AG04449 (cell line): ENCODE measurements around the gene FXYD3.

Experiments
- CTCF ChIA-PET: fragments of 350-600 bp; formaldehyde crosslinking; extraction: SDS; loops from one replicate; lab custom pipeline; 2021; ENCODE audit warnings: antibody characterized with exemption; lab: Yijun Ruan, JAX
- POLR2A ChIA-PET: fragments of 400-600, 350-600 bp; formaldehyde crosslinking; extraction: SDS; loops from one replicate; lab custom pipeline; 2020; ENCODE audit warnings: antibody characterized with exemption, inconsistent platforms; lab: Yijun Ruan, JAX
- DNase-seq: peaks from one replicate; pipeline ENCODE4 v3.0.0-alpha.2; 2010; ENCODE audit warnings: low read depth, low spot score
- H3K4me3 ChIP-seq: 2 replicates; pipeline ENCODE4 v1.5.1; 2011; ENCODE audit warnings: low read depth, mild to moderate bottlenecking, control low read depth, low read length
- CTCF ChIP-seq: IDR thresholded peaks from one replicate; pipeline ENCODE4 v1.5.1; 2011; ENCODE audit warnings: mild to moderate bottlenecking, moderate library complexity, low read length, control low read depth, inconsistent platforms; ENCODE audit not compliant: insufficient read depth; ENCODE audit errors: missing control alignments

The FXYD3 gene

GRCh38 chr19:35136977-35137702, 21.5 kb downstream of the FXYD3 start:
- TF ChIP-seq CTCF, result no peak
- DNase-seq, result no peak
- CTCF ChIA-PET, result interaction anchor here (0.9 to 10.0 kb wide), 15 partner anchors 10 to 164 kb away, joined by 3 to 245 read pairs (median 22); partner anchors contain the start of genes FXYD3, FXYD5 and HPN
- POLR2A ChIA-PET, result no interaction called here
- no peak overlapping the region for H3K4me3 ChIP-seq

- DNase-seq, result no peak
- CTCF ChIA-PET, result interaction anchor here (1.3 to 10.0 kb wide), 5 partner anchors 14 to 166 kb away, joined by 5 to 245 read pairs (median 78); partner anchors contain the start of genes FXYD3 and HPN
- no peak within 1 kb of the TSS for H3K4me3 ChIP-seq
- POLR2A ChIA-PET, result no interaction called here
- TF ChIP-seq CTCF, result no peak
Observed at GRCh38 chr19:35138305-35138892, 22.8 kb downstream of the FXYD3 start, which contains the start of gene FXYD1. Gene FXYD1 (plus strand): TSS chr19:35138824. CDS start chr19:35140080, 1,256 bp downstream.

- DNase-seq, result no peak
- POLR2A ChIA-PET, result interaction anchor here (1.0 kb wide), 1 partner anchor 74 kb away, joined by 3 read pairs; no protein-coding TSS in a partner anchor
- no peak overlapping the region for H3K4me3 ChIP-seq
- no peak for TF ChIP-seq CTCF
- CTCF ChIA-PET, result interaction anchor here (0.6 to 10.0 kb wide), 9 partner anchors 9 to 96 kb away, joined by 3 to 245 read pairs (median 16); partner anchors contain the start of gene FXYD5
Observed at GRCh38 chr19:35140207-35140961, 24.8 kb downstream of the FXYD3 start.

- CTCF ChIA-PET, result interaction anchor here (0.6 to 10.0 kb wide), 29 partner anchors 8 to 178 kb away, joined by 3 to 245 read pairs (median 4); partner anchors contain the start of genes FXYD3, FXYD5, GRAMD1A and USF2
- peak; percentile 14 for DNase-seq
- POLR2A ChIA-PET, result interaction anchor here (0.9 to 1.9 kb wide), 3 partner anchors 13 to 75 kb away, joined by 3 to 10 read pairs (median 3); partner anchors contain the start of gene FXYD5
- H3K4me3 ChIP-seq, result peak overlapping the region; percentile 12; the same call in 1 of the 2 replicates
- peak; percentile 73 for TF ChIP-seq CTCF
Observed at GRCh38 chr19:35140962-35141836, 25.6 kb downstream of the FXYD3 start.

GRCh38 chr19:35141837-35142605, 26.4 kb downstream of the FXYD3 start:
- ChIA-PET POLR2A (interaction anchor here (0.9 to 1.9 kb wide), 3 partner anchors 13 to 18 kb away, joined by 3 to 10 read pairs (median 3); partner anchors contain the start of gene FXYD5), CTCF (interaction anchor here (0.7 to 10.0 kb wide), 33 partner anchors 12 to 178 kb away, joined by 3 to 245 read pairs (median 4); partner anchors contain the start of genes FXYD3, FXYD5, GRAMD1A and USF2)
- DNase-seq, result no peak
- no peak for TF ChIP-seq CTCF
- H3K4me3 ChIP-seq, result no peak overlapping the region
